SK-N-DZ (cell line): ENCODE measurements around the gene TSPAN1. TPM values are rescaled to one million over a fixed set of nuclear protein-coding genes. Genes with fewer than 3 reads are reported as not detected.

Experiments
- DNase-seq: peaks from one replicate; pipeline ENCODE4 v3.0.0-alpha.2; 2015; ENCODE audit warnings: low spot score
- polyA plus RNA-seq, 2 experiments: library from polyadenylated mRNA; depleted of rRNA; stranded (reverse); fragments of >200 nt; gene quantifications; 2 replicates each; pipeline ENCODE4 v1.2.3, GENCODE V29; 2014

The TSPAN1 gene
- 0.21 TPM in 1 of 2 replicates, not detected in the other for polyA plus RNA-seq (2014; cell fraction: cytosol; rRNA removed)
- not detected in 2 replicates for polyA plus RNA-seq (2014; cell fraction: nucleus; rRNA removed)

GRCh38 chr1:46174448-46175231 is at the start of gene TSPAN1:
Gene TSPAN1 (plus strand): TSS chr1:46175087. CDS start chr1:46181108, 6,021 bp downstream.
- no peak for DNase-seq

DNA sequence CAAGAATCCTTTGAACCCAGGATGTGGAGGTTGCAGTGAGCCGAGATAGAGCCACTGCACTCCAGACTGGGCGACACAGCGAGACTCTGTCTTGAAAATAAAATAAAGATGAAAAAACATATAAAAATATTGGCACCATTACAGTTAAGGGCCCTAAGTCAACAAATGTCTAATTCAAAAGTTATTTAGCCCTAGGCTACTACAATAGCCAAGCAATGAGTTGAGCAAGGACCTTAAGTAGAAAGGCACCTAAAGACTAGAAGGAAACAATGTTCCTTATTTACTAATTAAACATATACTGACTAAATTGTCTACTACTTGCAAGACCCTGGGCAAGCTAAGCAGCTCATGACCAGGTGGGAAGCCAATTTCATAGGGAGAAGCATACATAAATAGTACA is 46.5 kb upstream of the TSPAN1 start:
- no peak for DNase-seq

DNA sequence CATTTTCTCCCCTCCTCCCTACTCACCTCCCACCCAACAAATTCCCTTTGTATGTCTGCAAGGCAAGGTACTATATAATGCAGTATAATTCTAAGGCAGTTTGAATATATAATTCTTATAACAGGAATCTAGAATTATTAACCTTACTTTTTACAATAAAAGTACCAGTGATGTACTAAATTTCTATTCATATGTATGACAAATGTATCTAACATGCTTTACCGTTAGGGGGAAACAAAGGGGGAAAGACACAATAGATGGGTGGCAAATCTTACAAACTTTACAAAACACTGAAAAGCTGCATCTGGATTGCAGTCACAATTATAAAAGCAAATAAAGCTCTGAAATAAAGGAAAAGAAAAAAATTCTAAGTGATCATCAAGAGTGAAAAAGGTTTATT is 44.8 kb upstream of the TSPAN1 start:
- no peak for DNase-seq

- no peak for DNase-seq
Measured at GRCh38 chr1:46130606-46131005, 44.3 kb upstream of the TSPAN1 start.

- DNase-seq: no peak
Measured at GRCh38 chr1:46131093-46131492, 43.8 kb upstream of the TSPAN1 start.

- DNase-seq: peak; percentile 39
Measured at GRCh38 chr1:46131712-46132528, 43.0 kb upstream of the TSPAN1 start.

DNA sequence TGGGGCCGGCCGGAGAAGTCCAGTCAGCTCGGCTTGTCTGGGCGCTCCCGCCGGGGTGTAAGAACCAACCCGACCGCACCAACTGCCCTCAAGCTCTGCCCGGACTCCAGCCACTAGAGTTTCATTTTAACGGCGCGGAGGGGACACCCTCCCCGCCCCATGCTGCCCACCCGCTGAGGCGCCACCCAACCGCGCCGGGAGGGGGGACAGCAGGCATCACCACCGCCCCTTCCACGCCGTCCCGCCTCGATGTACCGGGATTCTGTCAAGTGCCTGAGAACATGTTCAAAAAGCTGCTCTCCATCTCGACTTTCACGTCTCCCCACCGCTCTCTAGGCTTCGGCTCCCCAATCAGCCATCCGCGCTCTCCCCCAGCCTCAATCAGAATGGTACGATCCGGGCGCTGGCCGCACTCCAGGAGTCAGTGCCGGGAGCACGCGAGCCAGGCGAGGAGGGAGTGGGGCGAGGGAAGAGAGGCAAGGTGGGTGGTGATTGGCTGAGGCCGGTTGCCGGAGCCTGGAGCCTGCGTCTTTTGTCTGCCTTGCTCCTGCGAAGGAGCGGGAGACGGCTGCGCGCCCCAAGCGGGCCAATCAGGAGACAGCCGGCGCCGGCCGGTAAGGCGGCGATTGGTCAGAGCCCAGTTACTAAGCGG is 42.2 kb upstream of the TSPAN1 start, which contains the start of gene PIK3R3:
PIK3R3 (minus strand) TSS at position 101 of the 652 bp plus-strand sequence. CDS start 677 bp downstream, outside the sequence.
- DNase-seq: peak; percentile 99

DNA sequence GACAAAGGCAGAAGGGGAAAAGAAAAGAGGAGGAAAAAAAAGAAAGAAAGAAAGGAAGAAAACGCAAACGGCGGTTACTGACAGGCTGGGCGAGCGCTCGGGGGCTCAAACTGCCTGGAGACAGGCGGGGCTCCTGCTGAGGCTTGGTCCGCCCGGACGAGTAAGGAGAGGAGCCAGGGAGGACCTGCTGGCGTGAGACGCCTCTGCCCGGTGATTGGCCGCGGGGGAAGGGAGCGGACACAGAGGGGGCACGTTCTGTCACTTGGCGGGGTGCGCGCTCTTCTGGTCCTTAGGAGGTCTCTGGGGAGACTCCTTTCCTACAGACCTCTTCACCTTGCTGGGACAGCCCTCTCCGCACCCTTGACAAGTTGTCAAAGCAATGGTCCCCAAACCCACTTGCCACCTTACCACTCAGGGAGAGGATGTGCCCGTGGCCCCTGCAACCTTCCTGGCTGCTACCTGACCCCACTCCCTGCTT is 41.7 kb upstream of the TSPAN1 start:
- DNase-seq: no peak

- DNase-seq: no peak
Measured at GRCh38 chr1:46133781-46134350, 41.0 kb upstream of the TSPAN1 start.

DNA sequence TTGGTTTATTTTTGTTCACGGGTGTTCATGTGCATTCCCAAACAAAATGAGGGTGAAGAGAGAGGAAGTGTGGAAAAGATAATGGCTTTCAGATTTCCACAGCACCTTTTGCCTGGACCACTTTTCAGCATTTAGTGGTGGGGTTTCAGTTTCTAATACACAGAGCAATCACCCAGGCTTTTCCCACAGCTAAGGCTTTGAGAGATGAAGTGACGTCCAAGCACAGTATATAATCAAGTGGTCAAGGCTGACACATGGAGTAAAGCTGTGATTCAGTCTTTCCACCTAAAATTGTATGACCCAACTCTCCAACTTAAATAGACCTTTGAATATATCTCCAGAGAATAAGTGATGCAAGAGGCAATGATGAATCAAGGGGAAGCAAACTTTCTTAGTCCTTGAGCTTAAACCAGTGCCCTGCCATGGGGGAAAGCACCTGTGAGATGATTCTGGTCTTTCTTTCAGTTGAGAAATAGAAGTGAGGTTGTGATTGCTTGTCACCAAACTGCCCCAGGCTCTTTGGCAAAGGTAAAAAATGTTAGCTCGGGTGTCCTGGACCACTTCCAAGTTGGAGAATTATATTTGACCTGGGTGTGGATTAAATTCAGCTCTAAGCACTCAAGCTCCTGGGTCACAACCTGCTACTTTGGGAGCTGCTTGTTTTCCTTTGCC is 40.1 kb upstream of the TSPAN1 start:
- no peak for DNase-seq

- DNase-seq: no peak
Measured at GRCh38 chr1:46136711-46137110, 38.2 kb upstream of the TSPAN1 start.

- no peak for DNase-seq
Measured at GRCh38 chr1:46137916-46138315, 37.0 kb upstream of the TSPAN1 start.

DNA sequence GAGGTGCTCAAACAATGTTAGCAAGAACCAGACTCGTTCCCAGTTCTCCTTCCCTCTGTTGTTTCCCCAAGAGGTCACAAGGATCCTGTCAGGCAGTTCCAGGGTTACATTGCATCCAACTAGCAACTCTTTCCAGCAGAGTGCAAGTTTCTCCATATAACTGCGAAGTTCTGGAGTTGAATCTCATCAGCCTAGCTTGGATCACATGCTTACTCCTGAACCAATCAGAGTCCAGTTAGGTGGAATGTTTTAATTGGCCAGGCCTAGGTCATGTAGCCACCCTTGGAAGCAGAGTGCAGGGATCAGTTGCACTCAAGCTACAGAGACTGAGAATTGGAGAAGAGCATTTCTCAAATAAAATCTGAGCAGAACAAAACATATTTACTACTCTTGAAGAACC is 26.6 kb upstream of the TSPAN1 start:
- DNase-seq: peak; percentile 48

GRCh38 chr1:46150085-46150484 is 24.8 kb upstream of the TSPAN1 start:
- no peak for DNase-seq

- no peak for DNase-seq
Measured at GRCh38 chr1:46152016-46152415, 22.9 kb upstream of the TSPAN1 start.

- no peak for DNase-seq
Measured at GRCh38 chr1:46153228-46153627, 21.7 kb upstream of the TSPAN1 start.

DNA sequence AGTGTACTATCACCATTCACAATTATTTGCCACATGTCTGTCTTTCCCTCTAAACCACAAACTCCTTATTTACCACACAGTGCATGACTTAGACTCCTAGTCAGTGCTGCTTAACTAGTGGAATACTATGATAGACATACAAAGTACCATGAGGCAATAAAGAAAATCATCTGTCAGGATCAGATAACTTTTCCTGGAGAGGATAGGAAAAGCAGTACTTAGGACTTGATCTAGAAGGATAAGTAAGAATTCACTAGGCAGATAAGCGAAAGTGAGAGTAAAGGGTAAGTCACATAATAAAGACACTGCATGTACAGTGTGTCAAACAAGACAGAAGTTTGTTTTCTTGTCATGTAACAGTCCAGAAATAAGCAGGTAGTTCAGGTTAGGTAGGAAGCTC is 21.2 kb upstream of the TSPAN1 start:
- DNase-seq: no peak

- DNase-seq: no peak
Measured at GRCh38 chr1:46157916-46158311, 17.0 kb upstream of the TSPAN1 start.

DNA sequence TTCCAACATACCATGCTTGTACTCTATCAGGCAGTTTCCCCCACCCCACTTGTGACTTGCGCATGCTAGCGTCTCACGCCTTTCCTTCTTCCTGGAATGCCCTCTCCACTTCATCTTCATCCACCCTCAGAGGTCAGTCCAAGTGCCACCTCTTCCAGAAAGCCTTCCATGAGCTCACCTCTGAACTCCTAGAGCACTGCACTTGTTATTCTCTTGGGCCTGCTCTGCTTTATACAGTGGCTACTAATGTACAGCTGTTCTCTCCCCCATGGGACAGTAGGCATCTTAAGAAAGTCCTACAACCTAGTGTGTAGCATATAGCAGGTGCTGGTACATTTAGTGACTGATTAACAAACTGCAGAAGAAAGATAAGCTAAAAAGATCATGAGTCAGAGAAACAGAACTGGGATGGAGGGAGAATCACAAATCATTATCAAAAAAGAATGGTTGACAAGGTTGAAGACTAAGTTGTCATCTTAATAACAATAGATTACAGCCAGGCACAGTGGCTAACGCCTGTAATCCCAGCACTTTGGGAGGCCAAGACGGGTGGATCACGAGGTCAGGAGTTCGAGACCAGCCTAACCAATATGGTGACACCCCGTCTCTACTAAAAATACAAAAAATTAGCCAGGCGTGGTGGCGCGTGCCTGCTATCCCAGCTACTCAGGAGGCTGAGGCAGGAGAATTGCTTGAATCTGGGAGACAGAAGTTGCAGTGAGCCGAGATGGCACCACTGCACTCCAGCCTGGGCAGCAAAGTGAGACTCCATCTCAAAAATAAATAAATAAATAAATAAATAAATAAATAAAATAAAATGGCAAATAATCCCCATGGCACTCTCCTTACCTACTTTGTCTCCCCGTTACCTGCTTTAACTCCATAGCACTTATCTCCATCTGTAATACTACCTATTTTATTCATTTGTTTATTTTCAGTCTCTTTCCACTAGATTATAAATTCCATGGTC is 16.3 kb upstream of the TSPAN1 start:
- DNase-seq: no peak

DNA sequence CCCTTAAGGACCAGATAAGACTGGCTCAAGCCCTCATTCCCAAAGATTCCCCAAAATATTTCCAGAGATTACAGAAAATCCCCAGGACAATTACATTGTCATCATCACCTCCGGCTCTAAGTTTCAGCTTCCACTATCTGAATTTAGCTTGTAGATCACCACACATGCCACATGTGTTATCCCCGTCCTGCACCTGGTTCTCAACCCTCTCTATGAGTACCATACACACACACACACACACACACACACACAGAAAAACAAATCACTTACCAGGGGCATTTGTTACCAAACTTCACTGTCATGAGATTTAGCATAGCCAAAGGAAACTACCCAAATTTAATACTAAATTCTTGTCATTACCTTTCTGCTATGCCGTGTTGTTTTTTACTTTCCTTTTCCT is 15.4 kb upstream of the TSPAN1 start:
- DNase-seq: no peak
